ENCODE results near the gene PRKN. TPM values are rescaled to one million over a fixed set of nuclear protein-coding genes. Genes with fewer than 3 reads are reported as not detected.

Gene PRKN
- total RNA-seq, 1 donor from 2014 or later: 1.3 TPM

GRCh38 chr6:162385980-162386379 is 341.6 kb downstream of the PRKN start:
- H2AFZ ChIP-seq (ENCODE audit: low read depth, low read length): no peak overlapping the region
- H3K4me3 Mint-ChIP-seq (ENCODE audit: unreplicated experiment): no peak overlapping the region
- FAIRE-seq (no peak), DNase-seq (ENCODE audit: low read depth) (peak; percentile 27)
- no peak overlapping the region for H3K4me3 ChIP-seq (ENCODE audit: insufficient read depth, low read depth, low read length)
- no peak overlapping the region for H3K27ac Mint-ChIP-seq (ENCODE audit: unreplicated experiment)
- peak overlapping the region; percentile 5 for H3K27ac ChIP-seq (ENCODE audit: low read depth, low read length)
- no peaks in the 10 kb centered on the region for H3K9me3 Mint-ChIP-seq (ENCODE audit: unreplicated experiment)
- H3K36me3 Mint-ChIP-seq (ENCODE audit: low read depth, unreplicated experiment): no peaks in the 10 kb centered on the region
- no peaks in the 10 kb centered on the region for H3K9me3 ChIP-seq (ENCODE audit: insufficient read depth, low read depth, low read length)
- H3K4me1 ChIP-seq (ENCODE audit: insufficient read depth, low read length): no peaks in the 10 kb centered on the region
- no peak for TF ChIP-seq CTCF (IDR thresholded peaks at IDR 0.05; ENCODE audit: insufficient read depth, low read depth, low read length)
- TF ChIP-seq EZH2 (IDR thresholded peaks at IDR 0.05; ENCODE audit: insufficient read depth, low read length): no peak
- H3K27me3 ChIP-seq (ENCODE audit: insufficient read depth, low read length): no peaks in the 10 kb centered on the region
- no peaks in the 10 kb centered on the region for H3K27me3 Mint-ChIP-seq (ENCODE audit: low read depth, unreplicated experiment)
- no peak overlapping the region for H3K4me2 ChIP-seq (ENCODE audit: low read length)
- H3K4me1 Mint-ChIP-seq (ENCODE audit: low read depth, unreplicated experiment): no peaks in the 10 kb centered on the region
- no peaks in the 10 kb centered on the region for H3K79me2 ChIP-seq (ENCODE audit: insufficient read depth, low read length)
- no peaks in the 10 kb centered on the region for H3K36me3 ChIP-seq (ENCODE audit: insufficient read depth, low read length)
- H3K9ac ChIP-seq (ENCODE audit: low read length): no peak overlapping the region
- H4K20me1 ChIP-seq (ENCODE audit: insufficient read depth, low read length): no peaks in the 10 kb centered on the region

GRCh38 chr6:162379757-162380409 is 347.7 kb downstream of the PRKN start:
- no peaks in the 10 kb centered on the region for H3K79me2 ChIP-seq (ENCODE audit: insufficient read depth, low read length)
- Mint-ChIP-seq H3K27me3 (ENCODE audit: low read depth, unreplicated experiment) (no peaks in the 10 kb centered on the region), H3K9me3 (ENCODE audit: unreplicated experiment) (peaks cover 4% of the 10 kb centered on the region), H3K4me1 (ENCODE audit: low read depth, unreplicated experiment) (peaks cover 15% of the 10 kb centered on the region), H3K27ac (ENCODE audit: unreplicated experiment) (peak overlapping the region; percentile 35), H3K4me3 (ENCODE audit: unreplicated experiment) (no peak overlapping the region), H3K36me3 (ENCODE audit: low read depth, unreplicated experiment) (no peaks in the 10 kb centered on the region)
- no peaks in the 10 kb centered on the region for H3K27me3 ChIP-seq (ENCODE audit: insufficient read depth, low read length)
- TF ChIP-seq CTCF (IDR thresholded peaks at IDR 0.05; ENCODE audit: insufficient read depth, low read depth, low read length) (no peak), EZH2 (IDR thresholded peaks at IDR 0.05; ENCODE audit: insufficient read depth, low read length) (no peak)
- DNase-seq (ENCODE audit: low read depth): peak; percentile 18
- peak overlapping the region; percentile 30 for H3K4me2 ChIP-seq (ENCODE audit: low read length)
- H4K20me1 ChIP-seq (ENCODE audit: insufficient read depth, low read length): no peaks in the 10 kb centered on the region
- no peak for FAIRE-seq
- H3K9ac ChIP-seq (ENCODE audit: low read length): no peak overlapping the region
- H3K9me3 ChIP-seq (ENCODE audit: insufficient read depth, low read depth, low read length): peaks cover 3% of the 10 kb centered on the region
- no peaks in the 10 kb centered on the region for H3K4me1 ChIP-seq (ENCODE audit: insufficient read depth, low read length)
- no peak overlapping the region for H3K4me3 ChIP-seq (ENCODE audit: insufficient read depth, low read depth, low read length)
- H3K36me3 ChIP-seq (ENCODE audit: insufficient read depth, low read length): no peaks in the 10 kb centered on the region
- H2AFZ ChIP-seq (ENCODE audit: low read depth, low read length): no peak overlapping the region
- H3K27ac ChIP-seq (ENCODE audit: low read depth, low read length): peak overlapping the region; percentile 43

- Mint-ChIP-seq H3K9me3 (ENCODE audit: unreplicated experiment) (peaks cover 4% of the 10 kb centered on the region), H3K4me1 (ENCODE audit: low read depth, unreplicated experiment) (peaks cover 18% of the 10 kb centered on the region), H3K4me3 (ENCODE audit: unreplicated experiment) (no peak overlapping the region), H3K36me3 (ENCODE audit: low read depth, unreplicated experiment) (no peaks in the 10 kb centered on the region), H3K27ac (ENCODE audit: unreplicated experiment) (no peak overlapping the region), H3K27me3 (ENCODE audit: low read depth, unreplicated experiment) (no peaks in the 10 kb centered on the region)
- DNase-seq (ENCODE audit: low read depth) (peak; percentile 18), FAIRE-seq (no peak)
- Histone ChIP-seq H3K4me1 (ENCODE audit: insufficient read depth, low read length) (no peaks in the 10 kb centered on the region), H3K27me3 (ENCODE audit: insufficient read depth, low read length) (no peaks in the 10 kb centered on the region), H3K9me3 (ENCODE audit: insufficient read depth, low read depth, low read length) (peaks cover 3% of the 10 kb centered on the region), H2AFZ (ENCODE audit: low read depth, low read length) (no peak overlapping the region), H3K4me3 (ENCODE audit: insufficient read depth, low read depth, low read length) (no peak overlapping the region), H3K79me2 (ENCODE audit: insufficient read depth, low read length) (no peaks in the 10 kb centered on the region), H3K36me3 (ENCODE audit: insufficient read depth, low read length) (no peaks in the 10 kb centered on the region), H3K27ac (ENCODE audit: low read depth, low read length) (no peak overlapping the region), H4K20me1 (ENCODE audit: insufficient read depth, low read length) (no peaks in the 10 kb centered on the region), H3K9ac (ENCODE audit: low read length) (no peak overlapping the region), H3K4me2 (ENCODE audit: low read length) (no peak overlapping the region)
- no peak for TF ChIP-seq EZH2 (IDR thresholded peaks at IDR 0.05; ENCODE audit: insufficient read depth, low read length)
- no peak for TF ChIP-seq CTCF (IDR thresholded peaks at IDR 0.05; ENCODE audit: insufficient read depth, low read depth, low read length)
Observed at GRCh38 chr6:162377735-162378134, 349.8 kb downstream of the PRKN start.
